Activated CD4-positive, CD25-positive, alpha-beta regulatory T cell treated with anti-CD3 and anti-CD28 coated beads, Interleukin-2, amount 50 U/mL, for 16 hours (primary cell): Measurements from ENCODE around the gene NEK10.
"Not testable (repeated sequence)": the region's sequence is repeated elsewhere in the genome, so short reads cannot be mapped to it uniquely, and the experiment has no call there.

Source experiments
- DNase-seq: peaks from one replicate; pipeline ENCODE4 v3.0.0-alpha.2; 2020; ENCODE audit warnings: low read depth, low spot score

NEK10 gene

GRCh38 chr3:27317096-27317495, 52.1 kb downstream of the NEK10 start:
- DNase-seq = no peak

- DNase-seq = no peak
Observed at GRCh38 chr3:27315003-27315402, 54.2 kb downstream of the NEK10 start.

GRCh38 chr3:27312044-27312668, 57.0 kb downstream of the NEK10 start:
- DNase-seq = no peak

DNA sequence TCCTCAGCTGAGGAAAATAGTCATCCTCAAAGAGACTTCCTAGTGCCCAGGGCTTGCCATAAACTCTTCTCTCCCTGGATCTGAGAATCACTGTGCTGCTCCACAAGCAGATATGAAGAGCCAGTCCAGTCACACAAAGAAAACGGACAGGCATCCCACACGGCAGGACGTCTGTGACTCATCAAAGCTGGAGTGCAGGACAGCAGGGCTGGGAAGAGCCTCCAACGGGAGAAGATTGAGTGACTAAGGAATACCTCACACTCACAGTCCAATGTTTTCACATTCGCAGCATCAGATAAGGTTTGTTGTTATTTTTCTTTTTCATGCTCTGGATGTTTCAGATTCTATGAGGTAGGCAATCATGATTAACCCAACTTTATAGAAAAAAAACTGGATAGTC, 57.8 kb downstream of the NEK10 start:
- no peak for DNase-seq

- DNase-seq = no peak
Observed at GRCh38 chr3:27310688-27311087, 58.5 kb downstream of the NEK10 start.

DNA sequence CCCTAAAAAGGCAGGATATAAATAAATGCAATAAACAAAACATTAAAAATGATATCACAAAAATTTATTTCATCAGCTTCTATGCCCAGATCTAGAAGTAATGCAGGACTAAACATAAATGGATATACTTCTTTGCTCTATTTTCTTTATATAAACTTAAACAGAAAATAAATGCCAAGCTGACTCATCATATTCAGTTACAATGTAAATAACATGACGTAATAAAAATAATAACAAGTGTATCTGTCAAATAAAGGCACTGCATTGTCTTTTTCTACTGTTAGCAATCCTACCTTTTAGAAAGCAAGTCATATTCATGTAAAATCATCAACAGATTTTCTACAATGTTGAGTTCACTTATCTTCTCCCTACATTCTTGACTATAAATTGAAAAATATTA, 61.6 kb downstream of the NEK10 start:
- no peak for DNase-seq

GRCh38 chr3:27302891-27303290, 66.3 kb downstream of the NEK10 start:
- no peak for DNase-seq

DNA sequence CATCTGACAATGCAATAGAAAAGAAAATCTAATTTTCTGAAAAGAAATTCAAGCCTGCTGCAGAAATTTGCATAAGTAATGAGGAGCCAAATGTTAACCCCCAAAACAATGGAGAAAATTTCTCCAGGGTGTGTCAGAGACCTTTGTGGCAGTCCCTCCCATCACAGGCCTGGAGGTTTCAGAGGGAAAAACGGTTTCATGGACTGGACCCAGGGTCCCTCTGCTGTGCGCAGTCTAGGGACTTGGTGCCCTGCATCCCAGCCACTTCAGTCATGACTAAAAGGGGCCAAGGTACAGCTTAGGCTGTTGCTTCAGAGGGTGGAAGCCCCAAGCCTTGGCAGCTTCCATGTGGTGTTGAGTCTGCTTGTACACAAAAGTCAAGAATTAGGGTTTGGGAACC, 70.2 kb downstream of the NEK10 start:
- not testable (repeated sequence) for DNase-seq

DNA sequence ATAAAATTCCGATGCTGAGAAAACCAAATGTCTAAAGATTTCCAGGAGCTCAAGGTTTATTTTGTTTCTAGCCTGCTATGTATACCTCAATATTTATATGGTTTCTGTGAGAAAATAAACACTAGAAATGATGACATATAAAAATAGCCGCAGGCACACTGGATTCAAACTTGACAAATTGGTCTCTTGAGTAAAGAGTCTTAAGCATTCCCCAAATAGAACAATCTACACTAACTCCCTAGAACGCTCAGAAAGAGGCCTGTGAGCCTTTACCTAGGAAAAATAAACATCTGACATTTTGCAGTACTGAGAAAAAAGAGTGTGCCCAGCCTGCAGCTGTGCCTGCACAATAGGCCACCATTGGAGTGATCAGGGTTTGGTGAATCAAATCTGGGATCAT, 75.2 kb downstream of the NEK10 start:
- no peak for DNase-seq

GRCh38 chr3:27290760-27291159, 78.4 kb downstream of the NEK10 start:
- no peak for DNase-seq

DNA sequence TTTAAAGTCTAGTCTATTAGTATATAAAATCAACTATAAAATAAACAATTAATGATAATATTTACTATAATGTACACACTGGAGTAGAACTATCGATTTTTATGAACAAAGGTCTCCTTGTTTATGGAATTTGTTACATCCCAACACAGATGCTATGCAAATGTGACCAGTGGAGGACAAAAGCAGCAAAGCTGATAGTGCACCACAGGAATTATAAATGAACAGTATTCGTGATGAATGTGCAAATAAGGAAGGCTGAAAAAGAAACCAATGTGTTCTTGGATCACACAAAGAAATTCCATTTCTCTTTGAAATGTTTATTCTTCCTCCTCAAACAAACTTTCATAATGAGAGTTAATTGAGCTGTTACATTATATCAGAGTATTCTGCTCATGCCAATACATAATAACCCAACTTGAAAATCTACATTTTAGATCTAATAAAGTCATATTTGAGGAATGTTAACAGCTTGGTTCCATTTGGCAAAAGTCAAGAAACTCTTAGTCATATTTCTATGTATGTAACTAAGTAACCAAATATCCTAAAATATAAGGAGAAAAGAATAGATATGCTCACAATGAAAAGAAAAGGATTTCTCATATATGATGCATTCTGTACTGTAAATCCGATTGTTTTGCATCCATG, 79.3 kb downstream of the NEK10 start:
- no peak for DNase-seq

GRCh38 chr3:27287052-27287451, 82.1 kb downstream of the NEK10 start:
- no peak for DNase-seq

DNA sequence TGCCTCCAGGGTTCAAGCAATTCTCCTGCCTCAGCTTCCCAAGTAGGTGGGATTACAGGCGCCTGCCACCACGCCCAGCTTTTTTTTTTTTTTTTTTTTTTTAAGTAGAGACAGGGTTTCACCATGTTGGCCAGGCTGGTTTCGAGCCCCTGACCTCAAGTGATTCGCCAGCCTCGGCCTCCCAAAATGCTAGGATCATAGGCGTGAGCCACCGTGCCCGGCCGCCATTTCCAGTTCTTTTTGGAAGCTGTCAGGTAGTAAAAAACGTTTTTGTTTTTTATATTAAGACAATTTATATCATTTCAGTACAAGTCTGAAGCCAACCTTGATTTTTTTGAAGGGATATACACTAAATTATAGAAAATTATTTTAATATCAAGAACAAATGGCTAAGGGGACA, 82.7 kb downstream of the NEK10 start:
- not testable (repeated sequence) for DNase-seq

GRCh38 chr3:27285668-27286067, 83.5 kb downstream of the NEK10 start:
- DNase-seq = no peak

DNA sequence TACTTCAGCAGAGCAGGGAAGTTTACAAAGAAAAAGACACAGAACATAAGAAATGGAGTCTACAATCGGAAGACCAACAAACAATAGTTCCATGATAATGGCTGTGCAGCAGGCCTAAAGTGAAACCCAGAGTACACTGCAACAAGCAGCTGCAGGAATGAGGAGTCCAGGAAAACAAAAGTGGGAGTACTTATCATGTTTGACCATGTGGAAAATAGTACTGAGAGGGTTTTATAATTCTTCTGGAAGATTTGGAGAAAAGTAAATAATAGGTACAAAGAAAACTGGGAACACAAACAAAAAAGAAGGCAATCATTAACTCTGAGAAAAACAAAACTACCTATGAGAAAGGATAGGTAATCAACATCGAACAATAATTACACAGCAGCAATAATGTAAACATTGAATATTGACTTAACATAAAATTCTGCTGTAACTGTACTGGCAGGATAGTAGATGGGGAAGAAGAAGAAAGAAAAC, 87.5 kb downstream of the NEK10 start:
- DNase-seq = no peak

GRCh38 chr3:27279123-27279522, 90.1 kb downstream of the NEK10 start:
- no peak for DNase-seq

- no peak for DNase-seq
Observed at GRCh38 chr3:27278383-27279055, 90.7 kb downstream of the NEK10 start.

DNA sequence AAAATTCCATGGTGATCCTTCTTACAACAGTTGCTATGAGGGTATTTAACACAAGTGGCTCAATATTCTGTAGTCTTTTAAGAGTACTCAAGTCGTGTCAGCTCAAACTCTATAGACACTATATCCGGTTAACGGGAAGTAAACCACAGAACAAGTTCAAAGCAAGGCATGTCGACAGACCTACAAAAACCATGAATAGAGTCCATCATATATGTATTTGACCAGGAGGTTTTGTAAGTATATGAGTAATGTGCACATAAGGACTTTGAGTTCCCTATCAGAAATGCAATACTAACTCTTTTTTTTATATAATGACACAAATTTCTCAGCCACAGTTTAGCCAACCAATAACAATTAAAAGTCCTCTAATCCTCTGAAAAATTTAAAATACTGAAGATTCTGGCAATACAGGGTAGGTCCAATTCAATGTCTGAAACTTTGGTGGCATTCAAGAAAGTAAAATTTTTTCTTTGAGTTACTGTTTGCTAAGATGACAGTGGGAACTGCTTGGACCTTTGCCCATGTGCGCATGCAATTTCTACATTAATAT, 93.7 kb downstream of the NEK10 start:
- DNase-seq = no peak

- DNase-seq = no peak
Observed at GRCh38 chr3:27271890-27272289, 97.3 kb downstream of the NEK10 start.

DNA sequence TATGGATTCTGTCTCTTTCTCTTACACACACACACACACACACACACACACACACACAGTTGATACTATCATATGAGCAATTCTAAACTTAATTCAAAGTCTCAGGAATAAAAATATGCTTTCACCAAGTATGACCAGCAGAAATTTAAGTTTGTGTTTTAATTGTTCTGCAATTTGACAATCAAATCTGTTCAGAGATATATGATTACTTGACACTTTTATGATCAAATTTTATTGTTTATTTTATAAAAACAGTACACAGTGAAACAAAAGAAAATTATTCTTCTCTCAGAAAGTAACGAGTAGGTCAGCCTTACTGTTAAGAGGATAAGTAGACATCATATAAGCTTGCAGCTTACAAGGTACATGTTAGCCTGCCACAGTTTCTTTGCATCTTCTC, 114.3 kb downstream of the NEK10 start:
- DNase-seq = no peak

GRCh38 chr3:27253831-27254230, 115.4 kb downstream of the NEK10 start:
- DNase-seq = no peak

- DNase-seq = no peak
Observed at GRCh38 chr3:27253391-27253790, 115.8 kb downstream of the NEK10 start.

DNA sequence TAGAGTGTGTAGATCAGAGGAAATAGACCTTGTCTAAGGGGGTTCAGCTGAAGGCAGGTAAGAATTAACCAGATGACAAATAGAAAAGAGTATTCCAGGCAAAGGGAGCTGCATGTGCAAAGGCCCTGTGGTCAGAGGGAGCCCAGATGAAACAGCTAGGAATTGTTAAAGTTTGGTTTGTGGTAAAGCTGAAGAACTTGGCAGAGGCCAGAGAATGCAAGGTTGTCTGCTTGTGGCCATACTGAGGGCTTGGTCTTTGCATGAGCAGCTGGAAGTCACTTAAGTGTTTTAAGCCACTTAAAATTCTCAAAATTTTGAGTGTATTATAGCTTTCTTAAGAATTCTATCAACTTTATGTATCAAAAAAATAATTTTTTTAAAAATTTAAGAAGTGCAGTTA, 116.5 kb downstream of the NEK10 start:
- no peak for DNase-seq
